Neural progenitor cell (in vitro differentiated cells): ENCODE results near the gene SLC22A15.

Experiments
- EZH2 ChIP-seq: fragments of 200-600 bp; sonication (generic); IDR thresholded peaks from 2 replicates; pipeline ENCODE4 v1.6.1; 2017; ENCODE audit warnings: antibody characterized with exemption, mild to moderate bottlenecking, moderate library complexity
- TF ChIP-seq, protein P1 (sequence below): fragments of 200-600 bp; sonication (generic); IDR thresholded peaks from 2 replicates; pipeline ENCODE4 v1.5.1; 2017; ENCODE audit warnings: antibody characterized with exemption, mild to moderate bottlenecking

DNA sequence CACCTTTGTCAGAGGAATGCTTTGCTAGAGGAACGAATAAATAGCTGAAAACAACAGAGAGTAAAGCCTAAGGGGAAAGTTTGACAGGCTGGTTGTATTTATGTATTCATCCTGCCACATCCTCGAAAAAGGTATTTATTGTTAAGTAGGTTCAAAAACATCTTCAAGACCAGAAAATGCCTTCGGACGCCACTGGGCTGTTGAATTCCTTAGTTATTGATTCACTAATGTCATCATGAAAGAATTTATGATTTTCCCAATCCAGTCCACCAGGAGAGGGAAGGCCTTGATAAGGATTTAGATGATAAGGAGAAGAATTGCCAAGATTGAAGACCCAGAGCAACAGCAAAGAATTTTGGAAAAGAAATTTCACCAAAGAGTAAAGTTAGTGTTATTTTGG, 99.7 kb downstream of the SLC22A15 start:
- TF ChIP-seq, protein P1, sequence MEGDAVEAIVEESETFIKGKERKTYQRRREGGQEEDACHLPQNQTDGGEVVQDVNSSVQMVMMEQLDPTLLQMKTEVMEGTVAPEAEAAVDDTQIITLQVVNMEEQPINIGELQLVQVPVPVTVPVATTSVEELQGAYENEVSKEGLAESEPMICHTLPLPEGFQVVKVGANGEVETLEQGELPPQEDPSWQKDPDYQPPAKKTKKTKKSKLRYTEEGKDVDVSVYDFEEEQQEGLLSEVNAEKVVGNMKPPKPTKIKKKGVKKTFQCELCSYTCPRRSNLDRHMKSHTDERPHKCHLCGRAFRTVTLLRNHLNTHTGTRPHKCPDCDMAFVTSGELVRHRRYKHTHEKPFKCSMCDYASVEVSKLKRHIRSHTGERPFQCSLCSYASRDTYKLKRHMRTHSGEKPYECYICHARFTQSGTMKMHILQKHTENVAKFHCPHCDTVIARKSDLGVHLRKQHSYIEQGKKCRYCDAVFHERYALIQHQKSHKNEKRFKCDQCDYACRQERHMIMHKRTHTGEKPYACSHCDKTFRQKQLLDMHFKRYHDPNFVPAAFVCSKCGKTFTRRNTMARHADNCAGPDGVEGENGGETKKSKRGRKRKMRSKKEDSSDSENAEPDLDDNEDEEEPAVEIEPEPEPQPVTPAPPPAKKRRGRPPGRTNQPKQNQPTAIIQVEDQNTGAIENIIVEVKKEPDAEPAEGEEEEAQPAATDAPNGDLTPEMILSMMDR = no peak
- TF ChIP-seq EZH2 = no peak
